NCI-H187 treated with DMSO at 0.1 percent for 48 hours (cell line): ENCODE results near the gene CDKN2B-AS1.

Experiments used
- DNase-seq: peaks from one replicate; lab custom pipeline; 2025; lab: John Stamatoyannopoulos, UW

Gene CDKN2B-AS1

DNA sequence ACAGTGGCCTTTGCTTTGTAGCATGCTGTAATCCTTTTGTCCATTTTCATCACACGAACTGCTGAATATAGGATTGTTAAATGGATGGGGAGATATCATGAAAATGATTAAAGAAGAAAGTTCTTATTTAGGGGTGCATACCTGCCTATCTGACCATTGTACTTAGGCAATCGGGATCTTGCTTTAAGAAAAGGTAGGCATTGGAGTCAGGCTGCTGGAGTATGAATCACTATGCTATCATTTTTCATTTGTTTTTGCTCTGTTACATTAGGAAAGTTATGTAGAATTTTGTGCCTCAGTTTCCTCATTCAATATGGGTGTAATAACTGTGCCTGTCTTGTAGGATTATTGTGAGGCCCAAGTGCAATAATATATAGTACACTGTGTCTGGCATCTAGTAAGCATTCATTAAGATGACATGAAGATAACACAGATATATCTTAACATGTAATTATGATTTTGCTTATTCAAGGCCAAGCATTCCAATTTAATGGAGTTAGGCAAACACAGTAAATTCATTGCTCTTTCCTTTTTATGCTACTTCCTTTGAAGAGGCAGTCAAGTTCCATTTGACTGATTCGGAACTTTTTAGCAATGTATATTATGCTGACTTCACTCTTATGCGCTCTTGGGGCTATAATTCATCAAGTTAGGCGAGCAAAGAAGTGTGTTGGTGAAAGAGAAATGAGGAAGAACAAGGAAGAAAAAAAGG, 124.4 kb downstream of the CDKN2B-AS1 start:
- no peak for DNase-seq

DNA sequence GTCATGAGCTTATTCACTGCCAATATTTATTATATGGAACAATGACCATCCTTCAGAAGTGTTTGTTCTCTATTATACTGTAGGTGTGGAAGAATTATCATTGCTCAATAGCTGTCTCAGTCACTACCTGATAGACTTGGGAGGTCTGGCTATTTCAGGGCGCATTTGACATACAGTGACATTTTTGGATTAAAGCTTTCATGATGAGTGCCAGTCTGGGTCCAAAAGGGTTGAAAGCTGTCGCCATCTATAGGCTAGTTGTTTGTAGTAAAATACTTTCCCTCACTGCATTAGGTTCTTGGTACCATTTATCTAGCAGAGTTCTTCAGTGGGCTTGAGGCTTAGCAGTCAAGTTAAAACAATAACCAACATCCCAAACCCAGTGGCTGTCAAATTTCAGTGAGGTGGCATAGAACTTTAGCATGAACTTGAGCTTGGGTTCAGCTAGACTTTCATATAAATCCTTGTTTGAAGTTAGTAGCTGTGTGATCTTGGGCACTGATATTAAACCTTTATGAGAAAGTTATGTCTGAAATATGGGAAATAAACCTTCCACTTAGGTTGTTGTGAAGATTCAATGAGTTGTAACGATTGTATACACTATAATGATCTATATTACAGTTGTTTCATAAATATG, 125.0 kb downstream of the CDKN2B-AS1 start:
- no peak for DNase-seq

DNA sequence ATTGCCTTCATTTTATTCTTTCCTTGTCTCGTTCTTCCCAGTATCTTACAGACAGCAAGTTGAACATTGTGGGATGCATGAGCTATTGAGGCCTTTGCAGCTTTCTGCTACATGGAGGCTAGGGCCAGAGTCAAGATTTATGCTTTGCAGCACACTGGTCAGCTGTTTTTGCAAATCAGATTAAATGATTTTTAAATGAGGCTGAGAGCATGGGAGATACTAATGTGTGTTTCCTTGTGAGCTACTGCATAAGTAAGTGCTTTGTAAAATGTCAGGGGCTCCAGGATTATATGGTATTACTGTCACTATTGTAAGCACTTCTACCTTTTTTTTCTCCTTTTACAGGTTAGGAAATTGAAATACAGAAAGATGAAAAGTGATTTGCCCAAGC, 125.6 kb downstream of the CDKN2B-AS1 start:
- no peak for DNase-seq

DNA sequence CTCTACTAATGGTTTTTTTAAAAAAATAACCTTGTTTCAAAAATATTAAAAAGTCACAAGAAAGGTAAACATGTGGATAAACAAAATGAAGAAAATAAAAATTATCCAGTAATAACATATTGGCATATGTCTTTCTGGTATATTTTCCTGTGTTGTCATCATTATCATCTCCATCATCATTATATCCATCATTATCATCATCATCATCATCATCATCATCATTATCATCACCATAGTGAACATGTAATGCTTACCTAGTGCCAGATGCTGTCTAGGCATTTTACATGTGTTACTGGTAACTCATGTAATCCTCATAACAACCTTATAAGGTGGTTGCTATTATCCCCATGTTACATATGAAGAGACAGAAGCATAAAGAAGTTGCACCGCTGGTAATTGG, 126.0 kb downstream of the CDKN2B-AS1 start:
- DNase-seq, result no peak

DNA sequence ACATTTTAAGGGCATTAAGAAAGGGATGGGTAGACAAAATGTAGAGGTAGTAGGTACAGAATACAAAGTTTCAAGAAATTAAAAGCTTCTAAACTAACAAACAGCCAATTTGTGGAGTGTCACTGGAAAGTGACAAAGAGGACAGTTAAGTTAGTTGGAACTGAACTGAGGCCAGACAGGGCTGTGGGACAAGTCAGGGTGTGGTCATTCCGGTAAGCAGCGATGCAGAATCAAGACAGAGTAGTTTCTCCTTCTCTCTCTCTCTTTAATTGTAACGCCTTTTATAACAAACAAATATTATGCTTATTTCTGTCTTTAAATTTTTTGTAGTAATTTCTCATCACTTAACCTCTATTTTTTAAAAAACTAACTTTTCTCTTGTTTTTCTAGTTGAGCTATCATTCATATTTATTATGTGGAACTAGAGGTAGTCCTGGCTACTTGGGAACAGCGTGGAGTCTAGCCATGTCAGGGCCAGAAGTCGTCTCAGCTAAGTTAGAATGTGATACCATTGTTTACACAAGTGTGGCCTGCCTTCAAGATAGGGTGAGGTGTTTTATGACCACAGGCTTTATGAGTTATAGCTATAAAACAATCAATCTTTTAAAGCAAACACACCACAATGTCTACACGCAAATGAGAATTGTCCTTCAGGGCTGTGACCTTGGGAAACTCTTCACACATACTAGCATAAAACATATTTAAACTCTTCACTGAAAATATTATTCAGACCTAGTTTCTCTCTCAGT, 129.8 kb downstream of the CDKN2B-AS1 start:
- DNase-seq, result no peak

DNA sequence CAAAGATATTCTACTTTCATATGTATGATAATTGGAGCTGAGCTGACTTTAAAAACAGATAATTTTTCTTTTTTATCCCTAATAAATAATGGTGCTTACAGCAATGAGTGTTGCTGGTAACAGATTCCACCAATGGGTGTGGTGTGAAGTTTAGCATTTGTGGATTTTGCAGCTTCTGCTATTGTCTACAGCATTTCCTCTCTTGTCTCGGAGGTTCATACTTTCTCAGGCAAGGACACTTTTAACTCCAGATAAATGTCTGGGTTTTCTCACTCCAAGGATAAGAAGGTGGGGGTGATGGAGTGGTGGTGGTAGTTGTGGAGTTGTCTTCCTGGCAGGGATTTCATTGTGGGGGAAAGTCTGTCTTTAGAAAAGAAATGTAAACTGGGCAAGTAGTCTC, 134.5 kb downstream of the CDKN2B-AS1 start:
- DNase-seq, result no peak

DNA sequence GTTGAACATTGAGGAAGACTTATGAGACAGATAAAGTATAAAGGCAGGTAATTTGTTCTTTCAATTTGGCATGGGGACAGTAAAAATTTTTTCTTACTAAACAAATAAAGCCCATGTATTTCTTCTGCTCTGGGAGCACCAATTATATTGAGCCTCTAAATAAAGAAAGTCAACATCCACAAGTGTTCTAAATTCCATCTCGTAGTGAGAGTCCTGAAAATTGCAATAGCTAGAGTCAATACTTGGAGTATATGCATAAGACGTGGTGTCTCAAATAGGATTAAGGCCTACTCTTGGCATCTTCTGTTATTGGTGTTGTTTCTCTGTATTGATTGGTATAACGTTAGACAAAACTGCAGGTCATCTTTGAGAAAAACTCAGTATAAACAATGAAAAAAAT, 135.0 kb downstream of the CDKN2B-AS1 start:
- DNase-seq, result no peak

DNA sequence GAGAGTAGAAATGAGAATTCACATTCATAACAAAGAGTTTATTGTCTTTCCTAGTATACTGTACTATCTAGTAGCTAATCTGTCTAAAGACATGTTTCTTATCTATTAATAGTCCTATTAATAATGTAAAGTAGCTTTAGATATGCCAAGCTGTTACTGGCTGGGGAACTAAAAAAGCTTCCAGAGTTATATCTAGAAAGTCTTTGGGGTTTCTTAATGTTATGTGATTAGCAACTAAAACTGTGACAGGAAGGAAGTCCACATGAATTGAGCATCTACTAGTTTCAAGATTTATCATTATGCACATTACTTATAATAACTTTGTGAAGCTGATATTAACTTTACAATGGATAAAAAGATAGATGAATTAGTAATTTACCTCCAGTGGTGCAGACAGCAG, 137.2 kb downstream of the CDKN2B-AS1 start:
- DNase-seq, result no peak

DNA sequence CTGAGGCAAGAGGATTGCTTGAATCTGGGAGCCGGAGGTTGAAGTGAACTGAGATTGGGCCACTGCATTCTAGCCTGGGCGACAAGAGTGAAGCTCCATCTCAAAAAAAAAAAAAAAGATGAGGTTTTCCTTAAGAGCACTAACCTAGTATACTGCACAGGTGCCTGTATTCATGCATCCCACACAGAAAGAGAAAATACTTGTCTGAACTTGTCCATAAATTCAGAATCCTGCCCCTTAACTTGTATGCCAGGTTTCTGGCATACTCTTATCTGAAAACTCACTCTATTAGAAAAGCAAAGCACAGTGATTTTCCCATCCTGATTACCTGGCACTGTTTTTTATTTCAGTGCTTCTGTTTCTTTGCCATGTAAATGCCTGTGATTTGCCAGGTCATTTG, 139.8 kb downstream of the CDKN2B-AS1 start:
- no peak for DNase-seq

DNA sequence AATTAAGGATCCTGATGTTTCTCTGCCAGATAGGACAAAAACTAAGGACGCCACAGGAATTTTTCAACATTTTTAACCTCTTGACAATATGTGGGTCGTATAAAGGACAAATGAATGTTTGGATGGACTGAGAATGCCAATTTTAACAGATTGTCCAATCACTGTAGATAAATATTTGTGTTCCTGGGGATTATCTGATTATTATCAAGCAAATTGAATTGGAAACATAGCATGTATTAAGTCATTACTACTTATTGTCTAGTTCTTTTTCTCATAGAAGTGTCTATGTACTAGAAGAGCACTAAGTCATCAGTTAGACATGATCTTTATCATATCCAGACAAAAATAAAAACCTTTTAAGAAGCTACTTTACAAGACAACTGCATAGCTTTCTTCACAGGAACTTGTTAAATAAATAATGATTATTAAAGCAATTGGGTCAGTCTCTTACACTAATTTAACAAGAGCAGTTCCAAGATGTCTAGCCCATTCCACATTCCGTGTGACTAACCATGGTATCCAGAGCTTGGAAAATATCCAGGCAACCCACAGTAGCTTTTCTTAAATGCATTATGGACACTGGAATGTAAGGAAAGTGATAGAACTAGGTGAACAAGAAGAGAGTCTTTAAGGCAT, 142.0 kb downstream of the CDKN2B-AS1 start:
- no peak for DNase-seq

DNA sequence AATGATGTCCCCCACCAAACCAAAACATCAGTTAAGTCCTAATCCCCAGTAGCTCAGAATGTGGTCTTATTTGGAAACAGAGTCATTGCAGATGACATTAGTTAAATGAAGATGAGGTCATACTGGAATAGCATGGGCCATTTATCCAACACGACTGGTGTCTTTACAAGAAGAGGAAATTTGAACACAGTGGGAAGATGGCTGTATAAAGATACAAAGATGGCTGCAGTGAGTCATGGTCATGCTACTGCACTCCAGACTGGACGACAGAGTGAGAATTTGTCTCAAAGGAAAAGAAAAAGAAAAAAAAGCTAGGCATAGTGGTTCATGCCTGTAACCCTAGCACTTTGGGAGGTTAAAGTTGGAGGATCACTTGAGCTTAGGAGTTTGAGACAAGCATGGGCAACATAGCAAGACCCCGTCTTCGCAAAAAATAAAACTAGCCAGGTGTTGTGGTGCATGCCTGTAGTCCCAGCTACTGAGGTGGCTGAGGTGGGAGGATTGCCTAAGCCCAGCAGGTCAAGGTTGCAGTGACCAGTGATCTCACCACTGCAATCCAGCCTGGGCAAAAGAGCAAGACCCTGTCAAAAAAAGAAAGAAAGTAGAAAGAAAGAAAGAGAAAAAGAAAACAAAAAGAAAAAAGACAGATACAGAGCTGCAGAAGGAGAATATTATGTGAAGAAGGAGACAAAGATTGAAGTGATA, 144.5 kb downstream of the CDKN2B-AS1 start:
- no peak for DNase-seq

DNA sequence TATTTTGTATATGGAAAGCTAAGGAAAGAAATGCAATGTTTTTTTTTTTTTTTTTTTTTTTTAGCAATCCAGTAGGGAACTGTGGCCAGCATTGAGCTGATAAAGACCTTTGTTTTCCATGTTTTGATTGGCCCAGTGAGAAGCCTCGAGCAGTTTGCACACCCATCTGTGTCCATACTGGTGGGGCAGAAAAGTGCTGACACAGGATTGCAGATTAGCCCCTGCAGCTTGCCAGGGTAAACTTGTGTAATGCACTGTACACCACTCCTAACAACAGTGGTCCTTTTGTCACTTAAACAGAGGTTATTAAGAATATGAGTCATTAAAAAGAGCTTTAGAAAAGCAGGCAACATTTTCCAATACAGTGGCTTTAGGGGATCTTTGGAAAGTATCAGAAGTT, 147.3 kb downstream of the CDKN2B-AS1 start:
- no peak for DNase-seq

DNA sequence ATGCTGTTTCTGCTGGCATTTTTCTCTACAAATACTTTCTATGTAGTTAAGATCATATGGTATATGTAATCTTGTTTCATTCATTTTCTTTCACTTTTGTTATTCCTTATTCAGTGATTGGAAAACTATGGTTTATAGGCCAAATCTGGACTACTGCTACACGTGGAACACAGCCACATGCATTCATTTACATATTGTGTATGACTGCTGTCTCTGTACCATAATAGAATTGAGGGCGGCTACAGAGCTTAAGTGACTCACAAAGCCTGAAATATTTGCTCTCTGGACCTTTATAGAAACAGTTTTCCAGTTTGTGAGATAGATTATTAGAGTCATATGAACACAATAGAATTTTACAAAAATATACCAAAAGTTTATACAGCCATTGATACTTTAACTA, 148.1 kb downstream of the CDKN2B-AS1 start:
- no peak for DNase-seq

DNA sequence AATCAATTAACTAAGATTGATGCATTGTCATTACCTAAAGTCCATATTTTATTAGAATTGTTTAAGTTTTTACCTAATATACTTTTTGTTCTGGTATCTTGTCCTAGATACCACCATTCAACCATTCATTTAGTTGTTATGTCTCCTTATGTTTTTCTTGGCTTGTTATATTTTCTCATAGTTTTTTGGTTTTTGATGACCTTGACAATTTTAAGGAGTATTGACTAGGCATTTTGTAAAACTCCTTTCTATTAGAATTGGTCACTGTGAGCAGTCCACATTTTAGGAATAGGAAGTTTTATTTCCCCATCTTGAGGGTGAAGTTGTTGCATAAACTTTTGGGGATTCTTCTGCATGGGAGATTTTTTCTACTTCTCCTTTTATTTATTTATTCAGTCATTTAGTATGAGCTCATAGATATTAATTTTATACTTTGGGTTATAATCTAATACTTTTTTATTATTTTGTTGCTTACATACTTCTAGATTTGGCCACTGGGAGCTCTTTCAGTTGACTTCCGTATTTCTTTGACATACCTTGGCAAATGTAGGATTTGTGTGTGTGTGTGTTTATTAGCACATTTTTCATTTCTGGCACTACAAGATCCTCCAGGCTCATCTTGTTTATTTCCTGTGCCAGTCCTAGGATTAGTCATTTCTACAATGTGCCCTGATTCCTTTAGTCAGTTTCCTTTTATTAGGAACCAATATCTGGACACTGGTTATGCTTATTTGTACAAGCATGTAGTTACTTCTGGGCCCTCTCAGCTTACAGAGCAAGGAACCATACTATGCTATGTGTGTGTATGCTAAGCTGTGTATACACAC, 149.4 kb downstream of the CDKN2B-AS1 start:
- no peak for DNase-seq

DNA sequence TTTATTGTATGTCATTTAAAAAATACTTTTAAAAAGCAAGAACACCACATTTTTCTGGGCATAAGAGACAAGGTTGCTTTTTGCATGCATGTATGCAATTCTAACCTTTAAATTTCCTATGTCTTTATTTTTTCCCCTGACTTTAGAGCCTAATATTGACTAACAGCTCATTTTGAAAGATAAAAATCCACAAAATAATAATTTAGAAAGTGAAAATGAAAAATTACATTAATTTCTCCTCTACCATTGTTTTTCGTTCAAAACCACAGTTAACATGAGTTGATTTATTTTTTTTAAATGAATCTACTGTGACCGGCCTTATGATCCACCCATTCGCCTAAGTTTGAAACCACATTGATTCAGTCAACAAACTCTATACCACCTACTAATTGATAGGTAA, 152.0 kb downstream of the CDKN2B-AS1 start:
- no peak for DNase-seq

DNA sequence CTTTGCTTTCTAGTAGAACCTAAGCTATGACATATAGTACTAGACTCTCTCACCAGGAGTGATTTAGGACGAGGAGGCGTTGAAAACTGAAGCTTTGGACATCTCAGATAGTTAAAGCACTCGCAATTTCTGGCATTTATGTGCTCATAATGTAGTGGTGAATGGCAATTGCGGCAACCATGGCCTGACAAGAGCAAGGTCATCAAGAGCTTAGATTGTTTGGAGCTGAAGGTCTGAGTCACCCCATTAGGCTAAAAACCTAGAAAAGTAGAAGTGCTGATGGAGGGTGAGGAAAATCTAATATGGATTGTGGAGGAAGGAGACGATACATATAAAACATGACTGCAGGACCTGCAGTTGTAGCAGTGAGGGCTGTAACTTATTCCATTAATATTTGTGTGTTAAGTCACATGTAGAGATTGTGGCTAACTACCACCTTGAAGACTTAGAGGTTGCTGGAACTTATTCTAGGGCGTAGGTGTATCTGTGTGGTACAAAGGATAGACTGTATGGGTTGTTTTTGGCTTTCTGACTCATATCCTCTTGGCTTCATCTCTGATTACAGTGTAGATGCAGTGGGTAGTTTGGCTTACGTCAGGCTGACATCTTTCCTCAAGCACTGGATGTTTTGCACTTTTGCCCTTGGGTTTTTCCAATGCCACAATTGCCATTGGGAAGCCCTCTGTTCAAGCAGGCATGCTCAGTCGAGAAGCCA, 153.4 kb downstream of the CDKN2B-AS1 start:
- no peak for DNase-seq

DNA sequence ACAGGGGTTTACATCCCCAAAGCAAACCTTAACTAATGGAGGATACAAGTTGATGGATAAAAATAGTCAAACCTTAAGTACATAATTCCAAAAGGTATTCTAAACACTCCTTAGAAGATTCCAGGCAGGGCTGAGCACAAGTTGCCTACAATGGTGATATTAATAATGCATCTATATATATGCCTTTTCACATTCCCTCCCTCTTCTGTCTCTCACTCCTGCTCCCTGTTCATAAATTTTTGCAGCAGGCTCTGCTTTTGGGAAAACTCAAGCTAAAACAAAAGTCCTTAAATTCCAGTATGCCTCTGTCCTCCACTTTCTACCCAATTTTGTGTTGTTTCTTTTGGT, 153.9 kb downstream of the CDKN2B-AS1 start:
- no peak for DNase-seq

DNA sequence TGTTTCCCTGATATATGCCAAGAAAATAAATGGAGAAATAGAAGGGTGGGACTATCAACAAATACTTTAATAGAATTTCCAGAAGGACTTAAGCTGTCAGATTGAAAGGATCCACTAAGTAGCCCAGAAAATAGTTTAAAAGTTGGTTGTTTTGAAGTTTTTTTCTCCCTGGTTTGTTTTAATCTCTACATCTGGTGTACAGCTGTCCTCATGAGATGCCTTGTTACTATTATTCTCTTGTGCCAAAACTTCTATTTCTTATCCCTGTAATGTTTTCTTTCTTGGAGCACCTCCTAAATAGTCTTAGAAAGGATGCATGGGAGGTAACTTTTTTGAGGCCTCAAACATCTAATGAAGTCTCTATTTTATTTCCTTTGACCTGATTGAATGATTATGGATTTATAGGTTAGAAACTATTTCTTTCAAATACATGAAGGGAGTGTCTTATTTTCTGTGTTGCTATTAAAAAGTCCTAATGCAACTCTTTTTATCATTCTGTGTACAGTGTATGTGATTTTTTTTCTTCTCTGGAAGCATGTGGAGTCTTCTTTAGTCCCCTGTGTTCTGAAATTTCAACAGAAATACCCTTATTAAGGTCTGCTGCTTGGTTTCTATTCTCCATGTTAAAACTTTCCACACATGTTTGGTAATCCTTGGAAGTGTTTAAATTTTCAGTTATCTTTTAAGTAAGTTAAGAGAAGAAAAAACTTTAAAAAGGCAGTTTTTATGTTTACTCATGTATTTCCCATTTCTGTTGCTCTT, 154.5 kb downstream of the CDKN2B-AS1 start:
- DNase-seq, result no peak

DNA sequence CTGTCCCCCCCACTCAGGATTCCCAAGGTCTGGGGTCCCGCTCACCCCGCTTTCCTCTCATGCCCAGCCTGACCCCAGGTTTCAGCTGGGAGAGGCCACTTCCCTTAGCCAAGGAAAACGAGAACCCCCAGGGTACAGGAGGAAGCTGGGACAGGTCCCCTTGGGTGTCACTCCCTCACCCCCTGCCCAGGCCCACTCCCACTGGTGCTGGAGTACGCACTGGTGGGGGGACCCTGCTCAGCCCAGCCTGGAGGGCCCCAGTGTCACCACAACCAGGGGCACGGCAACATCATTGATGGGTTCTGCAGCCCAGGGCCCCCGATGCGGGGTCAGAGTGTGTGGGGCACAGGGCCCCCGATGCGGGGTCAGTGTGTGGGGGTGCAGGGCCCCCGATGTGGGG, 159.5 kb downstream of the CDKN2B-AS1 start:
- no peak for DNase-seq

DNA sequence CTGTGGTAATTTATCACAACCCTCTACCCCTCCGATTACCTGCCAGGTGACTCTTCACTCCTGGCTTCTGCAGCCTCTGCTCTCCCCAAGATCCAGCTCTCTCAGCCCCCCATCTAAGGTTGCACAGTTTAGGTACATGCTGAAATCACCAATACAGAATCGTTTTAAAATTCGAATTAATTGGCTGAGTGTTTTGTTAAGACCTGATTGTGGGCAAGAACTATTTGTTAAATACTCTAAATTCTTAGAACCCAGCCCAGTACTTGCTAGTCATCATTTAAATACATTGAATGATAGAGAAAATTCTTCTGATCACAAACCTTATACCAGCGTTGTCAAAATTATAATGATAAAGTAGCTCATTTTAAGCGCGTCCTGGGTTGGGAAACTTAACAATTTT, 162.0 kb downstream of the CDKN2B-AS1 start:
- no peak for DNase-seq
